WERI-Rb-1 (cell line): ENCODE measurements around the gene TMEM171.

Experiments
- DNase-seq: peaks from one replicate; pipeline ENCODE4 v3.0.0-alpha.2; 2020
- H3K27ac ChIP-seq: fragments of 250-450 bp; sonication (Bioruptor Pico); 2 replicates; pipeline ENCODE4 v1.5.1; 2020; ENCODE audit warnings: mild to moderate bottlenecking, moderate library complexity
- H3K27me3 ChIP-seq: fragments of 250-450 bp; sonication (Bioruptor Pico); 2 replicates; pipeline ENCODE4 v1.5.1; 2021; ENCODE audit warnings: mild to moderate bottlenecking, low read depth, moderate library complexity; ENCODE audit not compliant: insufficient read depth, severe bottlenecking
- H3K36me3 ChIP-seq: fragments of 250-450 bp; sonication (Bioruptor Pico); 2 replicates; pipeline ENCODE4 v1.5.1; 2020; ENCODE audit warnings: mild to moderate bottlenecking, moderate library complexity
- H3K4me3 ChIP-seq: 2 replicates; pipeline ENCODE4 v1.5.1; 2011; ENCODE audit warnings: low read depth, mild to moderate bottlenecking, control low read depth, low read length
- H3K9me3 ChIP-seq: fragments of 250-450 bp; sonication (Bioruptor Pico); 2 replicates; pipeline ENCODE4 v1.5.1; 2021; ENCODE audit warnings: mild to moderate bottlenecking, moderate library complexity; ENCODE audit not compliant: severe bottlenecking
- CTCF ChIP-seq: IDR thresholded peaks from 2 replicates; pipeline ENCODE4 v1.5.1; 2011; ENCODE audit warnings: low read depth, mild to moderate bottlenecking, control low read depth, inconsistent platforms, low read length

The TMEM171 gene

DNA sequence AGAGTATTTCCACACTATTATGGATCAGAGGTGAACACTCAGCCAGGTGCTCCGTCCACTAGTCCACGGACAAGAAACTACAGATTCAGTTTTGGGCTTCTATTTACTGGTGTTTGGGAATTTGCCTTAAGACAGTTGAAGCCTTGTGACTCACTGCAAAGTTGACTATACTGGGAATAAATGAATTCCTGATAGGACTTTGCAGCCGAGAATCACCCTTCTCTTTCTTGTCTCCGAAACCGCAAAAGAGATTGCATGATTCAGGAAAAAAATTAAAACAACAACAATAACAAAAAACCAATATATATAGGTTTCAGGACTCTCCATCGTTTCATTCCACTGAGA, 716 bp downstream of the TMEM171 start:
- Histone ChIP-seq H3K9me3 (no peaks in the 10 kb centered on the region), H3K27ac (no peak overlapping the region), H3K36me3 (no peaks in the 10 kb centered on the region), H3K4me3 (peak overlapping the region; percentile 38; the same call in 1 of the 2 replicates), H3K27me3 (no peaks in the 10 kb centered on the region)
- no peak for TF ChIP-seq CTCF
- DNase-seq: no peak

GRCh38 chr5:73122875-73123810, 2.8 kb downstream of the TMEM171 start:
- no peak for TF ChIP-seq CTCF
- DNase-seq: no peak
- Histone ChIP-seq H3K4me3 (no peak overlapping the region), H3K27me3 (no peaks in the 10 kb centered on the region), H3K9me3 (no peaks in the 10 kb centered on the region), H3K27ac (no peak overlapping the region), H3K36me3 (no peaks in the 10 kb centered on the region)

GRCh38 chr5:73125289-73125688, 4.9 kb downstream of the TMEM171 start:
- Histone ChIP-seq H3K4me3 (no peak overlapping the region), H3K9me3 (no peaks in the 10 kb centered on the region), H3K27ac (no peak overlapping the region), H3K27me3 (no peaks in the 10 kb centered on the region), H3K36me3 (no peaks in the 10 kb centered on the region)
- no peak for DNase-seq
- no peak for TF ChIP-seq CTCF

GRCh38 chr5:73126381-73126780, 6.0 kb downstream of the TMEM171 start:
- H3K4me3 ChIP-seq: no peak overlapping the region
- TF ChIP-seq CTCF: no peak

GRCh38 chr5:73126957-73127356, 6.6 kb downstream of the TMEM171 start:
- no peak for DNase-seq
- no peak overlapping the region for H3K4me3 ChIP-seq
- H3K27me3 ChIP-seq: no peaks in the 10 kb centered on the region
- H3K27ac ChIP-seq: no peak overlapping the region
- TF ChIP-seq CTCF: no peak
- H3K9me3 ChIP-seq: no peaks in the 10 kb centered on the region
- H3K36me3 ChIP-seq: no peaks in the 10 kb centered on the region

More at GRCh38 chr5:73126381-73126780, 6.0 kb downstream of the TMEM171 start:
- DNase-seq: no peak
- H3K9me3 ChIP-seq: no peaks in the 10 kb centered on the region
- no peaks in the 10 kb centered on the region for H3K36me3 ChIP-seq
- no peaks in the 10 kb centered on the region for H3K27me3 ChIP-seq
- no peak overlapping the region for H3K27ac ChIP-seq
